Fibroblast of the aortic adventitia (primary cell): ENCODE data around the gene IRAK1BP1. TPM values are rescaled to one million over a fixed set of nuclear protein-coding genes. Genes with fewer than 3 reads are reported as not detected.
"Not testable (repeated sequence)": the region's sequence is repeated elsewhere in the genome, so short reads cannot be mapped to it uniquely, and the experiment has no call there.

Experiments used
- DNase-seq: peaks from one replicate; pipeline ENCODE4 v3.0.0-alpha.2; 2010; ENCODE audit warnings: low read depth
- H3K4me3 ChIP-seq: 2 replicates; pipeline ENCODE4 v1.5.1; 2011; ENCODE audit warnings: low read depth, mild to moderate bottlenecking, control low read depth, low read length, moderate library complexity
- CTCF ChIP-seq: IDR thresholded peaks from 2 replicates; pipeline ENCODE4 v1.5.1; 2011; ENCODE audit warnings: mild to moderate bottlenecking, low read length, control low read depth, inconsistent platforms; ENCODE audit not compliant: insufficient read depth
- total RNA-seq: library from RNA; depleted of rRNA; stranded (reverse); fragments of >200 nt; gene quantifications from 2 replicates; pipeline ENCODE4 v1.2.3, GENCODE V29; 2012; ENCODE audit warnings: low replicate concordance

IRAK1BP1 gene
- total RNA-seq, 1 donor, result 7.9 TPM

- peak; percentile 10 for DNase-seq
- peak overlapping the region; percentile 100 for H3K4me3 ChIP-seq
- TF ChIP-seq CTCF, result no peak
Observed at GRCh38 chr6:78868116-78868515, 765 bp downstream of the IRAK1BP1 start.

- no peak for TF ChIP-seq CTCF
- DNase-seq, result no peak
Observed at GRCh38 chr6:78875505-78875904, 8.2 kb downstream of the IRAK1BP1 start.

GRCh38 chr6:78883651-78884050 is 16.3 kb downstream of the IRAK1BP1 start:
- DNase-seq, result no peak
- no peak for TF ChIP-seq CTCF

More at GRCh38 chr6:78875505-78875904, 8.2 kb downstream of the IRAK1BP1 start:
- no peak overlapping the region for H3K4me3 ChIP-seq

GRCh38 chr6:78889901-78890300 is 22.6 kb downstream of the IRAK1BP1 start:
- not testable (repeated sequence) for DNase-seq, H3K4me3 ChIP-seq

More at GRCh38 chr6:78883651-78884050, 16.3 kb downstream of the IRAK1BP1 start:
- H3K4me3 ChIP-seq, result no peak overlapping the region

GRCh38 chr6:78896227-78896626 is 28.9 kb downstream of the IRAK1BP1 start:
- DNase-seq, result no peak
- H3K4me3 ChIP-seq, result no peak overlapping the region
- no peak for TF ChIP-seq CTCF

- no peak for TF ChIP-seq CTCF
- no peak overlapping the region for H3K4me3 ChIP-seq
- DNase-seq, result no peak
Observed at GRCh38 chr6:78908621-78909020, 41.3 kb downstream of the IRAK1BP1 start.

- no peak for TF ChIP-seq CTCF
- DNase-seq, result peak; percentile 57
- no peak overlapping the region for H3K4me3 ChIP-seq
Observed at GRCh38 chr6:78909391-78909790, 42.0 kb downstream of the IRAK1BP1 start.

GRCh38 chr6:78910010-78910409 is 42.7 kb downstream of the IRAK1BP1 start:
- no peak for TF ChIP-seq CTCF
- DNase-seq, result no peak
- H3K4me3 ChIP-seq, result no peak overlapping the region
